ENCODE data around the gene EPAS1.

EPAS1 gene

DNA sequence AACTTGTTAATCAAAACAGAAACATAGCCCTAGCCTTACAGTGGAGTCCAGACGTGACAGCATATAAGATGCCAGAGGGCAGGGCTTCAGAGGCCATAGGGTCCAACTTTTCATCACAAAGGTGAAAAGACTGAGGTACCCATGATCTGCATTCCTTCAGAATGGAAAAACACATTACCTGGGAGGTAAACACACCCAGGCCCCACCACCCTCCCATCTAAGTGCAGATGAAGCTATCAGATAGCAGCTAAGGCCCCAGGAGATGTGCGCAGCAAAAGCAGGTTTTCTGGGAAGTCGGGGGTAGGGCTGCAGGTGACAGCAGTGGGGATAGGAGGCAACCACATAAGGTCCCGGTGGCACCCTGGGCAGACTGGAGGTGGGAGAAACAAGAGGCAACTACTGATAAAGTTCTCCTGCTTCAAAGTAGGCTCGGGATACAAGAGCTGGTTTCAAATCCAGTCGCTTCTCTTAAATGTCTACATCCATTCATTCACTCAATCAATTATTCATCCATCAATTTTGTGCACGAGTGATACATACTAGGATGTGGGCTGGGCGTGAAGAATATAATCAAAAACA is 107.1 kb downstream of the EPAS1 start:
- H3K9me3 ChIP-seq (replicated peaks; ENCODE audit: insufficient read depth, low read length): no peaks in the 10 kb centered on the region
- H3K27me3 ChIP-seq (replicated peaks; ENCODE audit: insufficient read depth, low read length): no peaks in the 10 kb centered on the region
- H3K9ac ChIP-seq (ENCODE audit: low read length): no peak overlapping the region
- H3K27ac ChIP-seq (ENCODE audit: low read length): no peak overlapping the region
- H3K79me2 ChIP-seq (ENCODE audit: low read length): no peaks in the 10 kb centered on the region
- no peak for DNase-seq
- H3K4me2 ChIP-seq (ENCODE audit: low read depth, low read length): no peak overlapping the region
- no peaks in the 10 kb centered on the region for H3F3A ChIP-seq (ENCODE audit: insufficient read depth, low read length)
- H2AFZ ChIP-seq (ENCODE audit: low read length): no peak overlapping the region
- no peaks in the 10 kb centered on the region for H3K4me1 ChIP-seq (ENCODE audit: low read length)
- no peaks in the 10 kb centered on the region for H3K9me2 ChIP-seq (replicated peaks; ENCODE audit: insufficient read depth, low read length)
- no peak for TF ChIP-seq EZH2phosphoT487 (IDR thresholded peaks at IDR 0.05; ENCODE audit: low read length)
- TF ChIP-seq, protein P1, sequence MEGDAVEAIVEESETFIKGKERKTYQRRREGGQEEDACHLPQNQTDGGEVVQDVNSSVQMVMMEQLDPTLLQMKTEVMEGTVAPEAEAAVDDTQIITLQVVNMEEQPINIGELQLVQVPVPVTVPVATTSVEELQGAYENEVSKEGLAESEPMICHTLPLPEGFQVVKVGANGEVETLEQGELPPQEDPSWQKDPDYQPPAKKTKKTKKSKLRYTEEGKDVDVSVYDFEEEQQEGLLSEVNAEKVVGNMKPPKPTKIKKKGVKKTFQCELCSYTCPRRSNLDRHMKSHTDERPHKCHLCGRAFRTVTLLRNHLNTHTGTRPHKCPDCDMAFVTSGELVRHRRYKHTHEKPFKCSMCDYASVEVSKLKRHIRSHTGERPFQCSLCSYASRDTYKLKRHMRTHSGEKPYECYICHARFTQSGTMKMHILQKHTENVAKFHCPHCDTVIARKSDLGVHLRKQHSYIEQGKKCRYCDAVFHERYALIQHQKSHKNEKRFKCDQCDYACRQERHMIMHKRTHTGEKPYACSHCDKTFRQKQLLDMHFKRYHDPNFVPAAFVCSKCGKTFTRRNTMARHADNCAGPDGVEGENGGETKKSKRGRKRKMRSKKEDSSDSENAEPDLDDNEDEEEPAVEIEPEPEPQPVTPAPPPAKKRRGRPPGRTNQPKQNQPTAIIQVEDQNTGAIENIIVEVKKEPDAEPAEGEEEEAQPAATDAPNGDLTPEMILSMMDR (IDR thresholded peaks at IDR 0.05; ENCODE audit: low read length): no peak
- no peak for TF ChIP-seq EZH2 (optimal IDR thresholded peaks at IDR 0.05; ENCODE audit: low read depth, low read length)
- H4K20me1 ChIP-seq (ENCODE audit: insufficient read depth, low read length): no peaks in the 10 kb centered on the region
- H3K36me3 ChIP-seq (replicated peaks; ENCODE audit: insufficient read depth, low read length): no peaks in the 10 kb centered on the region
- no peak overlapping the region for H3K4me3 ChIP-seq (ENCODE audit: low read length)

DNA sequence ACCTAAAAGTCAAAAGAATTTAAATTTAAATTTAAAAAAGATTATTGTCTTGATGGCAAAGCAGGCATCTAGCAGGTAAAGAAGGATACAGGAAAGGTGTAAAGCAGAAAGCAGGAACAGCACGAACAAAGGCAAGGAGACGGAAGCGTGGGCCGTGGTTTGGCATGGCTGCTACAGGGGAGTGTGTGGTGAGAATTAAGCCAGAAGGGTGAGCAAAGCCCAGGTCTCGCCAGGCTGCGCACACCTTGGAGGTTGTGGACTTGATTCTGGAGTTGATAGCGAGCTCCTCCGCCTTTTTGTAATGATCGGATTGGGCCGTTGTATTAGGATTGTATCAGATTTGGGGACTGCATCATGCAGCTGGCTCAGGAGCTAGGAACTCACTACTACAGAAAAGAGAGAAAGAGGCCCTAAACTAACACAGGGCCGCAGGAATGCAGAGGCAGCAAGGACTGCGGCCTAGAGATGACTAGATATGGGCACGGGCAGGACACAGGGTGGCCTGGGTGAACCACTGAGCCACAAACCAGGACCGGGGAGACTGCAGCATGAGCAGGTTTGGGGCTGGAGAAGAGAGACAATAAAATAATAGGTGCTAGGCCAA is 110.7 kb downstream of the EPAS1 start:
- Histone ChIP-seq H3K9me2 (replicated peaks; ENCODE audit: insufficient read depth, low read length) (no peaks in the 10 kb centered on the region), H3K27me3 (replicated peaks; ENCODE audit: insufficient read depth, low read length) (no peaks in the 10 kb centered on the region), H3K4me2 (ENCODE audit: low read depth, low read length) (no peak overlapping the region), H3K79me2 (ENCODE audit: low read length) (no peaks in the 10 kb centered on the region), H3K9ac (ENCODE audit: low read length) (no peak overlapping the region), H3K36me3 (replicated peaks; ENCODE audit: insufficient read depth, low read length) (no peaks in the 10 kb centered on the region), H3F3A (ENCODE audit: insufficient read depth, low read length) (no peaks in the 10 kb centered on the region), H3K27ac (ENCODE audit: low read length) (no peak overlapping the region), H3K4me3 (ENCODE audit: low read length) (no peak overlapping the region), H3K9me3 (replicated peaks; ENCODE audit: insufficient read depth, low read length) (no peaks in the 10 kb centered on the region), H2AFZ (ENCODE audit: low read length) (no peak overlapping the region), H4K20me1 (ENCODE audit: insufficient read depth, low read length) (no peaks in the 10 kb centered on the region), H3K4me1 (ENCODE audit: low read length) (peaks cover 2% of the 10 kb centered on the region; the same call in 1 of the 2 replicates)
- TF ChIP-seq EZH2 (optimal IDR thresholded peaks at IDR 0.05; ENCODE audit: low read depth, low read length) (no peak), EZH2phosphoT487 (IDR thresholded peaks at IDR 0.05; ENCODE audit: low read length) (no peak)
- TF ChIP-seq, protein P1 (IDR thresholded peaks at IDR 0.05; ENCODE audit: low read length): no peak
- no peak for DNase-seq

DNA sequence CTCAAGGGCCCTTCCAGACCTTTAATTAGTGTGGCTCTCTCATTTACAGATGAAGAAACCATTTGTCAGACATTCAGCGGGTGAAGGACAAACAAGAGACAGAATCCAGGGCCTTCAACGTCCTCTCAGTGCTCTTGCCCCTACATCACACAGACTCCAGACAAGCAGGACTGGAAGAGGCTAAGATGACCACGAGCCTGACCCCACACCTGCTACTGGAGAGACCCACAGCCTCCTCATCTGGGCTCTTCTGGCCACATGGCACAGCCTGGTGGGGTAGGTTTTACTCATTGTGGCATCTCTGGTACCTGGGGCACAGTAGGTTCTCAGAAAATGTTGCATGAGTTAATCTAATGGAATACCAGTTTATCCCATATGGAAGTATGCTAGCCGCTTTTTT is 112.5 kb downstream of the EPAS1 start:
- Histone ChIP-seq H3K9me2 (replicated peaks; ENCODE audit: insufficient read depth, low read length) (no peaks in the 10 kb centered on the region), H3K27me3 (replicated peaks; ENCODE audit: insufficient read depth, low read length) (no peaks in the 10 kb centered on the region), H2AFZ (ENCODE audit: low read length) (no peak overlapping the region), H4K20me1 (ENCODE audit: insufficient read depth, low read length) (no peaks in the 10 kb centered on the region), H3K4me3 (ENCODE audit: low read length) (no peak overlapping the region), H3K36me3 (replicated peaks; ENCODE audit: insufficient read depth, low read length) (no peaks in the 10 kb centered on the region), H3K4me2 (ENCODE audit: low read depth, low read length) (no peak overlapping the region), H3K79me2 (ENCODE audit: low read length) (no peaks in the 10 kb centered on the region), H3K9me3 (replicated peaks; ENCODE audit: insufficient read depth, low read length) (no peaks in the 10 kb centered on the region), H3F3A (ENCODE audit: insufficient read depth, low read length) (no peaks in the 10 kb centered on the region), H3K9ac (ENCODE audit: low read length) (no peak overlapping the region), H3K27ac (ENCODE audit: low read length) (no peak overlapping the region), H3K4me1 (ENCODE audit: low read length) (peaks cover 6% of the 10 kb centered on the region; the same call in 1 of the 2 replicates)
- TF ChIP-seq, protein P1 (IDR thresholded peaks at IDR 0.05; ENCODE audit: low read length): no peak
- TF ChIP-seq EZH2 (optimal IDR thresholded peaks at IDR 0.05; ENCODE audit: low read depth, low read length) (no peak), EZH2phosphoT487 (IDR thresholded peaks at IDR 0.05; ENCODE audit: low read length) (no peak)
- no peak for DNase-seq

Data from MM.1S (cell line).